NOMO-1 (cell line): ENCODE measurements around the gene FOLH1.
"Not testable (repeated sequence)": the region's sequence is repeated elsewhere in the genome, so short reads cannot be mapped to it uniquely, and the experiment has no call there.

Experiments used
- DNase-seq, 2 experiments: peaks; one replicate each; lab custom pipeline; 2025; ENCODE audit not compliant: unreplicated experiment in 2 of 2; lab: John Stamatoyannopoulos, UW

The FOLH1 gene

DNA sequence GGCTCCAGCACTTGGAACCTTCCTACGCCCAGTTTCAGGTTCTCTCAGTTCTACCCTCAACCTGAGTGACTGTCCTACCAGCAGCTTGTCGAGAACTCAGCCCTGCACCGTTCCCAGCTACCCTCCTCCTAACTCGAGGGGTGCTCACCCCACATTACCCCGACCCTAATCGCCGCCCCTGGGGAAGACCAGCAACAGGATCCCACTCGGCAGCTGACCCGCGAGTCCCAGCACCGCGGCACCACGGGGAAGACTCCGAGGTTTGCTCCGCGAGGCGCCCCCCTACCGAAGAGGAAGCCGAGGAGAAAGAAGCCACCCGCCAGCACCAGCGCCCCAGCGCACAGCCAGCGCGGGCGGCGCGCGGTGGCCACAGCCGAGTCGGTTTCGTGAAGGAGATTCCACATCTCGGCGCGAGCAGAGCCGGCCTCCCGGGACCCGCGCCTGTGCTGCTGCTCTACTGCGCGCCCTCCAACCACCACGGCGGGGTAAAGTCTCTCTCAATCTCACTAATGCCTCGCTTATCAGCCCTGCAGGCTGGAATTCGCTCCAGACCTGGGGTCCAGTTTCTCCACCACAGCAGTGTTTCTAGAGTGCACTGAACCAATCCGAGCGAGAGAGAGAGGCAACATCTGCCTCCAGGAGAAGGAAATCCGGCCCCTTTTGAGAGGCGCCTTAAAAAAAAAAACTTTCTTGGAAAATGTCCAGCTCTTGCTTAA, at the start of gene FOLH1:
TSS of gene FOLH1 (minus strand) at position 597 of the 716 bp plus-strand sequence. CDS start at position 404, 193 bp downstream.
- no peak for DNase-seq

DNA sequence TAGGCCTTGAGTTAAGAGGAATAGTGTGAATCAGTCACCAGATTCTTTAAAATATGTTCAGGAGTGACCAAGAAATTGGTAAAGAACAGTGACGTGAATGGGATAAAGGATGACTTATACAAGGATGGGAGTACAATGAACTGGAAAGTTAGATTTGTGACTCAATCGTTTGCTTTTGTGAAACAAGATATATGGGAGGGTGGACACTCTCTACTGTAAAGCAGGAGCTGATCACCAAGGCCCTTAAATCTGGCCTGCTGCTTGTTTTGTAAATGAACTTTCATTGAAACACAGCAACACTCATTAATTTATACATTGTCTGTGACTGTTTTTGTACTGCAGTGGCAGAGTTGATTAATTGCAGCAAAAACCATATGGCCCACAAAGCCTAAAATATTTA, 46.7 kb upstream of the FOLH1 start:
- DNase-seq: not testable (repeated sequence)

DNA sequence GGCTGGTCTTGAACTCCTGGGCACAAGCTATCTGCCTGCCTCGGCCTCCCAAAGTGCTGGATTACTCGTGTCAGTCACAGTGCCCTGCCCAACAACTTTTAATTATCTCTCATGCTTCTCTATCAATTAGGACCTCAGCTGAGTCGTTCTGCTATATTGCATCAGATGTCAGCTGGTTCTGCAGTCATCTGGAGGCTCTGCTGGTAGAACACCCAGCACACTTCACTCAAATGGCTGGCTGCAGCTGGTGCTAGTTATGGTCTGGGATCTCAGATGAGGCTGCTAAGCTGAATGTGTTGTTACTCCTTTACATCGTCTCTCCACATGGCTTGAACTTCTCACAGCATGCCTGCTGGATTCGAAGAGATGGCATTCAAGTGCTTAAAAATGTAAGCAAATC, 42.8 kb upstream of the FOLH1 start:
- not testable (repeated sequence) for DNase-seq

DNA sequence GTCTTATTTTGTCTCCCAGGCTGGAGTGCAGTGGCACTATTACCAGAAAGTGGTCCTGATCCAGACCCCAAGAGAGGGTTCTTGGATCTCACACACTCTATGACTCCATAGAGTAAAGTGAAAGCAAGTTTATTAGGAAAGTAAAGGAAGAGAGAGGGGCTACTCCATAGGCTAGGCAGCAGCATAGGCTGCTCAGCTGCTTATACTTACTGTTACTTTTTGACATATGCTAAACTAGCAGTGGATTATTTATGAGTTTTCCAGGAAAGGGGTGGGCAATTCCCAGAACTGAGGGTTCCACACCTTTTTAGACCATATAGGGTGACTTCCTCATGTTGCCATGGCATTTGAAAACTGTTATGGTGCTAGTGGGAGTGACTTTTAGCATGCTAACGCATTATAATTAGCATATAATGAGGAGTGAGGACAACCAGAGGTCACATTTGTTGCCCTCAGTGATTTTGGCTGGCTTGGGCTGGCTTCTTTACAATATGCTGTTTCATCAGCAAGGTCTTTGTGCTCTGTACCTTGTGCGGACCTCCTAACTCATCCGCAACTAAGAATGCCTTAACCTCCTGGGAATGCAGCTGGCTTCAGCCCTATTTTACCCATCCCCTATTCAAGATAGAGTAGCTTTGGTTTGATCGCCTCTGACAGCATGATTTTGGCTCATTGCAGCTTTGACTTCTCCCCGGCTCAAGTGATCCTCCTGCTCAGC, 42.2 kb upstream of the FOLH1 start:
- not testable (repeated sequence) for DNase-seq

DNA sequence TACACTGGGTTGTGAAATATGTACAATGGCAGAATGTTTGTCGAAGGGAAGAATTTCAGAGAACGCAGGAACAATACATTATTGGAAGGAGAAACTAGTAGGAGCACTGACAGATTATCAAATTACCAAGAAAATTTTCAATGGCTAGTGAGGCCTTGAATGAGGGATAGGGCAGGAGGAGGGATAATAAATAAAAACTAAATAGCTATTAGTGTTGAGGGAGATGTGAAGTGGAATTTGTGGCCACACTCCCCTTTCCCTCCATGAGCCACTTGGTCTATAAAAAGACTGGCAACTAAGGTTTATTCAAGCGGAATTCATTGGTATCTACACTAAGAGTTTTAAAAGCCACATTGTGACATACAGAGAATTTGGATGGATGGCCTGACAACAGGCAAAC, 41.0 kb upstream of the FOLH1 start:
- DNase-seq: not testable (repeated sequence)

- DNase-seq: not testable (repeated sequence)
Measured at GRCh38 chr11:49233685-49234084, 25.3 kb upstream of the FOLH1 start.

GRCh38 chr11:49233019-49233418, 24.6 kb upstream of the FOLH1 start:
- not testable (repeated sequence) for DNase-seq

- DNase-seq: not testable (repeated sequence)
Measured at GRCh38 chr11:49231725-49232124, 23.3 kb upstream of the FOLH1 start.

DNA sequence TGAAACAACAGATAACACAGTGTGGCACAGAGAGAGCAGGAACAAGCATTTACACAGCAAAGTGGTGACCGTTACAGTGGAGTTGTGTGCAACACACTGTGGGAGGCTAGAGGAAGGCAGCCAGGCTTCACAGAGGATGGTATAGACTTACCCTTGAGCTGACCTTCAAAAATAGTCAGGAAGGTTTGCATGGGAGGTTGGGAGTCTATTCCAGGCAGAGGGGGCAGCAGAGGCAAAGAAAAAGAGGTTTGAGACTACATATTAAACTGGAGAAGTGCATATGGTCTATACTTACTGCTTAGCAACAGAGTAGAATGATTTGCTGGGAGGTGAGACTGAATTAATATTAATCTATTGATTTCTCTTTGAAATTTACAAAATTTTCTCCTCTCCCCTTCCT, 22.1 kb upstream of the FOLH1 start:
- not testable (repeated sequence) for DNase-seq

GRCh38 chr11:49230001-49230400, 21.6 kb upstream of the FOLH1 start:
- DNase-seq: not testable (repeated sequence)

DNA sequence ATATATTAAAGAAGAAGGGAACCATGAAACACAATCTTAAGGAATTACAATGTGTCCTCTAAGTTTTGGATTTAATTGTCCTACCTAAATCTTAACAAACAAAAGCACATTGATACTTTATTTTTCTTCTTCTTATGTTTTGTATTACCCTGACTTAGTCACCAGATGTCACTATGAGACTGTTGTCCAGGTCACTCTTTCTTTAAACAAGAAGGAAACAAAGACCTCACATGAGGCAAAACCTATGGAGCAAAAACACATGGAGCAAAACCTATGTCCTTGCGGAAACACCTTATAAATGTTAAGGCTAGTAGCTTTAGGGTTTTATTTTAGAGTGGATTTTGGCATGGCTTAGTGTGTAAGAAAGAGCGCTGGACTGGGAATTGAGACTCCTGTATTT, 20.7 kb upstream of the FOLH1 start:
- DNase-seq: peak in 1 of 2 experiments; percentile 0

DNA sequence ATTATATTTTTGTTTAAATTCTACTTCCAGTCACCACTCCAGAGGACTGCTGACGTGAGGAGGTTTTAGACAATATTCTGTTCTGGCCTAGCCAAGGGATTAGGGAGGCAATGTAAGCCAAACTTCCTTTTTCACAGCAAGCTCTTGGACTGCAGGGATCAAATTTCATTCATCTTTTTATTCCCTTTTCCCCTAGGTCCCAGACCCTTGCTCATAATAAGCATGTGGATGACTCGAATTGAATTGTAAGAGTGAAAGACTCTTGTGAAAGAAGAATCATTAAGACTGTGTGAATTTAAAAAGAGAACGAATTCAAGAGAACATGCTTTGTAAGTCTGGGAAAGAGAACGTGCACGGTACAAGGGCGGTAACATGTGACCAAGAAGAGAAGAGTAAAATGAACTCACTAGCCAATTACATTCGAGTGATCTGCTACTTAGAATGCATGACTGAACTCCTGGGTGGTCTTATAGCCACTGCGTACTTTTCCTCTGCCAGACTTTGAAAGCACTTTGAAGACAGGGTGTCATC, 16.9 kb upstream of the FOLH1 start:
- DNase-seq: not testable (repeated sequence)

DNA sequence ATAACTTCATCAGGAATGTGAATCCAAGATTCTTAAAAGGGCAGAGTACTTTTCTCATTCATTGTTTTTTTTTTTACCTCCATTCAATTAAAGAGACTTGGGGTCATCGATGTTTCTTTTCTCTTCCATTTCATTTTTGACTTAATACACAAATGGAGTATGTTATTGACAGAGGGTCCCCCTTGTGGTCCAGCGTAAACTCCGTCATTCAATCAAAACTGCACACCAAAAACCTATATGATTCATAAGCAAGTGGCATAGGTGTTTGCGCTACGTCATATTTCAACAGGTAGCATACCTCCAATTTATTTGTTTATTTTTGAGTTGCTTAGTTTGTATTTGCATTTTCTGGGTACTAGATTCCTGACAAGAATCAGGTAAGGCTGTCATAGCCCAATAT, 12.7 kb upstream of the FOLH1 start:
- DNase-seq: no peak

- no peak for DNase-seq
Measured at GRCh38 chr11:49213026-49213560, 4.7 kb upstream of the FOLH1 start.

GRCh38 chr11:49206999-49207398, 1.4 kb downstream of the FOLH1 start:
- not testable (repeated sequence) for DNase-seq

- no peak for DNase-seq
Measured at GRCh38 chr11:49202287-49202976, 6.0 kb downstream of the FOLH1 start.

GRCh38 chr11:49196775-49197174, 11.6 kb downstream of the FOLH1 start:
- not testable (repeated sequence) for DNase-seq

- DNase-seq: not testable (repeated sequence)
Measured at GRCh38 chr11:49196002-49196401, 12.4 kb downstream of the FOLH1 start.

DNA sequence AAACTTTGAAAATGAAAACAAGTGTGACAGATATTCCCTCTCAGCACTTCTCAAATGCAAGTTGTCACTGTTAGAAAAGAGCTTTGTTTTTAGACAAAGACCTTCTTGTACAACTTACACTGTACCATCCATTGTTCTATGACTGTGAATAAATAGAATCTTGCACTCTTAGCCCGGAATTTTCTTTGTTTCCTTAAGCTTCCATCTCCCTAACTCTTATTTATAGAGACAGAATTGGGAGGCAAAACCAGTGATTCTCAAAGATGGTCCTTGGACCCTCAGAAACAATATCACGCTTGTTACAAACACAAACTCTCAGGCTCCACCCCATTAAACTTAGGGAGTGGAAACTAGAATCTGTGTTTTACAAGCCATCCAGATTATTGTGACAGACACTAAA, 18.1 kb downstream of the FOLH1 start:
- DNase-seq: not testable (repeated sequence)

- not testable (repeated sequence) for DNase-seq
Measured at GRCh38 chr11:49186225-49186624, 22.2 kb downstream of the FOLH1 start.

- not testable (repeated sequence) for DNase-seq
Measured at GRCh38 chr11:49185597-49185996, 22.8 kb downstream of the FOLH1 start.
